Measurements from ENCODE around the gene ATAD3A. TPM values are rescaled to one million over a fixed set of nuclear protein-coding genes. Genes with fewer than 3 reads are reported as not detected.
"Not testable (repeated sequence)": the region's sequence is repeated elsewhere in the genome, so short reads cannot be mapped to it uniquely, and the experiment has no call there.

ATAD3A gene
- total RNA-seq, 1 experiment from 2014 or later = 55.8 TPM

GRCh38 chr1:1523226-1523625, 11.3 kb downstream of the ATAD3A start:
- not testable (repeated sequence) for H3K27ac ChIP-seq (ENCODE audit: insufficient read length, low read depth, low read length); H3K9me3 Mint-ChIP-seq; H3K4me3 Mint-ChIP-seq; H2AFZ ChIP-seq (ENCODE audit: low read length); H4K5ac ChIP-seq (ENCODE audit: insufficient read length, low read depth, low read length); H2BK20ac ChIP-seq (ENCODE audit: low read depth, low read length, poor library complexity, severe bottlenecking); H4K20me1 ChIP-seq (ENCODE audit: control insufficient read depth, insufficient read depth, insufficient read length); H2BK15ac ChIP-seq (ENCODE audit: low read depth, low read length); H3K9ac ChIP-seq (ENCODE audit: extremely low read depth, insufficient read length, low read length); H3K27ac Mint-ChIP-seq; H3K23me2 ChIP-seq (ENCODE audit: insufficient read length, low read depth, low read length, poor library complexity, severe bottlenecking); H3K4me2 ChIP-seq (ENCODE audit: insufficient read depth, insufficient read length, low read length); H3K23ac ChIP-seq (ENCODE audit: insufficient read length, low read depth, low read length); H4K91ac ChIP-seq (ENCODE audit: insufficient read length, low read depth, low read length); H3K4ac ChIP-seq (ENCODE audit: low read depth, low read length); H2AK5ac ChIP-seq (ENCODE audit: insufficient read length, low read length); H2BK120ac ChIP-seq (ENCODE audit: low read depth, low read length, poor library complexity, severe bottlenecking); H3K27me3 ChIP-seq (ENCODE audit: insufficient read depth, low read length); H3K4me1 ChIP-seq (ENCODE audit: insufficient read depth, low read length); H3K56ac ChIP-seq (ENCODE audit: insufficient read length, low read depth, low read length); H3K27me3 Mint-ChIP-seq (ENCODE audit: low read depth); H3K9me3 ChIP-seq (ENCODE audit: control insufficient read depth, low read depth, low read length); H2BK5ac ChIP-seq (ENCODE audit: insufficient read length, low read length); H3K79me2 ChIP-seq (ENCODE audit: insufficient read depth, low read length); H3T11ph ChIP-seq (ENCODE audit: low read length); H3K14ac ChIP-seq (ENCODE audit: insufficient read depth, low read length); H2BK12ac ChIP-seq (ENCODE audit: insufficient read length, low read depth, low read length); H4K8ac ChIP-seq (replicated peaks; ENCODE audit: insufficient read length, low read depth, low read length); DNase-seq; H3K18ac ChIP-seq (ENCODE audit: insufficient read length, low read depth, low read length); H3K79me1 ChIP-seq (ENCODE audit: insufficient read depth, low read depth, low read length, poor library complexity, severe bottlenecking); H3K4me1 Mint-ChIP-seq
- WGBS (ENCODE audit: extremely low coverage, insufficient read length, low lambda C conversion rate) = no CpG with 5 or more reads among the region's 31 CpGs
- peaks cover 15 to 62% (median 33%) of the 10 kb centered on the region in 3 experiments for H3K36me3 Mint-ChIP-seq (ENCODE audit: insufficient read depth in 1 of 3, low read depth in 3 of 3)

GRCh38 chr1:1523651-1524050, 11.7 kb downstream of the ATAD3A start:
- H2BK12ac ChIP-seq (ENCODE audit: insufficient read length, low read depth, low read length); H3K79me2 ChIP-seq (ENCODE audit: insufficient read depth, low read length); H3K27ac Mint-ChIP-seq; DNase-seq; H3K4ac ChIP-seq (ENCODE audit: low read depth, low read length); H3K18ac ChIP-seq (ENCODE audit: insufficient read length, low read depth, low read length); H3K79me1 ChIP-seq (ENCODE audit: insufficient read depth, low read depth, low read length, poor library complexity, severe bottlenecking); H2BK15ac ChIP-seq (ENCODE audit: low read depth, low read length); H3K4me3 Mint-ChIP-seq; H3K56ac ChIP-seq (ENCODE audit: insufficient read length, low read depth, low read length); H3T11ph ChIP-seq (ENCODE audit: low read length); H2BK20ac ChIP-seq (ENCODE audit: low read depth, low read length, poor library complexity, severe bottlenecking); H4K8ac ChIP-seq (replicated peaks; ENCODE audit: insufficient read length, low read depth, low read length); H3K4me2 ChIP-seq (ENCODE audit: insufficient read depth, insufficient read length, low read length); H3K9me3 ChIP-seq (ENCODE audit: control insufficient read depth, low read depth, low read length); H3K4me1 Mint-ChIP-seq; H3K9ac ChIP-seq (ENCODE audit: extremely low read depth, insufficient read length, low read length); H4K91ac ChIP-seq (ENCODE audit: insufficient read length, low read depth, low read length); H3K23ac ChIP-seq (ENCODE audit: insufficient read length, low read depth, low read length); H3K4me1 ChIP-seq (ENCODE audit: insufficient read depth, low read length); H3K27me3 ChIP-seq (ENCODE audit: insufficient read depth, low read length); H3K27ac ChIP-seq (ENCODE audit: insufficient read length, low read depth, low read length); H4K20me1 ChIP-seq (ENCODE audit: control insufficient read depth, insufficient read depth, insufficient read length); H2BK5ac ChIP-seq (ENCODE audit: insufficient read length, low read length); H3K23me2 ChIP-seq (ENCODE audit: insufficient read length, low read depth, low read length, poor library complexity, severe bottlenecking); H3K9me3 Mint-ChIP-seq; H2BK120ac ChIP-seq (ENCODE audit: low read depth, low read length, poor library complexity, severe bottlenecking); H2AK5ac ChIP-seq (ENCODE audit: insufficient read length, low read length); H4K5ac ChIP-seq (ENCODE audit: insufficient read length, low read depth, low read length); H3K27me3 Mint-ChIP-seq (ENCODE audit: low read depth); H2AFZ ChIP-seq (ENCODE audit: low read length); H3K14ac ChIP-seq (ENCODE audit: insufficient read depth, low read length): not testable (repeated sequence)
- peaks cover 11 to 59% (median 30%) of the 10 kb centered on the region in 3 experiments; a peak in 6 of 7 replicates for H3K36me3 Mint-ChIP-seq (ENCODE audit: insufficient read depth in 1 of 3, low read depth in 3 of 3)
- WGBS (ENCODE audit: extremely low coverage, insufficient read length, low lambda C conversion rate) = no CpG with 5 or more reads among the region's 17 CpGs
